HuH-7.5 (cell line): Measurements from ENCODE around the gene CGB2.

Source experiments
- DNase-seq: peaks from one replicate; pipeline ENCODE4 v3.0.0; 2011; ENCODE audit warnings: low spot score

Gene CGB2

DNA sequence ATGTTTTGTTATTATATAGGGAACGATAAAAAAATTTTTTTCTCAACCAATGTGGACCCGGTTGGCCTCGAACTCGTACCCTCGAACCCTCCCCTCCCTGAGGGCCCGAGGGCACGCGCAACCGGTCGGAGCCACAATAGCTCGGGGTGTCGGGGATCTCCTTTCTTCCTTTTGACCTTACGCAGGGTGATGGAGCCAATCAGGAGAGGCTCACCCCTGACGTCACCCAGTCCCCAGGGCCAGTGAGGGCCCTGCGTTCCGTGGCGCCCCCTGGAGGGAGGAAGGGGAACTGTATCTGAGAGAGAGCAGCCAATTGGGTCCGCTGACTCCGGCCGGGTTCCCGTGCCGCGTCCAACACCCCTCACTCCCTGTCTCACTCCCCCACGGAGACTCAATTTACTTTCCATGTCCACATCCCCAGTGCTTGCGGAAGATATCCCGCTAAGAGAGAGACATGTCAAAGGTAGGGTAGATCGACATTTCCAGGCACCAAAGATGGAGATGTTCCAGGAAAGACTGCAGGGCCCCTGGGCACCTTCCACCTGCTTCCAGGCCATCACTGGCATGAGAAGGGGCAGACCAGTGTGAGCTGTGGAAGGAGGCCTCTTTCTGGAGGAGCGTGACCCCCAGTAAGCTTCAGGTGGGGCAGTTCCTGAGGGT, at the start of gene CGB2:
CGB2 (plus strand) TSS at position 249 of the 660 bp plus-strand sequence; CDS start at position 455, 206 bp downstream.
- DNase-seq: peak; percentile 45

DNA sequence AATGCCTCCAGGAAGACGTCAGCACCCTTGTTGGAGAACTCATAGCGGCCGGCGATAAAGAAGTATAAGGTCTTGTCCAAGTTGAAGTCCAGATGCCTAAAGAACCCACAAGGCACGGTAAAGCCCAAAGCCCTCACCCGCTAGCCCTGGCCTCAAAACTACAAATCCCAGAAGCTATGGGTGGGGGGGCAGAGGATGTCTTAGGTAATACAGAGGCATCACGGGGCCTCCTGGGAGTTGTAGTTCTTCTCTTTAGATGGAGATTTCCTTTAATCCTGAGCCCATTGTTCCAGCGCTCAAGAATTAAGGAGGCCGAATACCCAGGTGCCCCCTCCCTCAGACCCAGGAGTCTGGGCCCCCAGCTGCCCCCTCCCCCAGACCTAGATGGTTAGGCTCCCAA, 49.4 kb upstream of the CGB2 start:
- DNase-seq: no peak

DNA sequence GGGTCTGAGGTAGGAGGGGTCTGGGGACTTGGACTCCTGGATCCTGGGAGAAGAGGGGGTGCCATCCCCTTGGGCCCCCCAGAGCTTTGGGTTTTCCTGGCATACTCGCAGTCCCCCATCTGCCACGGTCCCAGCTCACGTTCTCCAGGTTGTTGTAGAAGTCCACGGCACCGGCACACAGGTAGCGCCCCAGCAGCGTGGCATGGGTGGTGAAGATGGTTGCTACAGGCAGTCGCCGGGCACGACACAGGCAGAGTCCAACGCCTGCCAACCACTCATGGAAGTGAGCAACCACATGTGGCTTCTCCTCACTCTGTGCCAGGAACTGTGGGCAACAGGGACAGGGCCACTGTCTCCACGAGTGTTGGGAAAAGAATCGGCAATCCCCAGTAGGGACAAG, 46.0 kb upstream of the CGB2 start:
- no peak for DNase-seq

DNA sequence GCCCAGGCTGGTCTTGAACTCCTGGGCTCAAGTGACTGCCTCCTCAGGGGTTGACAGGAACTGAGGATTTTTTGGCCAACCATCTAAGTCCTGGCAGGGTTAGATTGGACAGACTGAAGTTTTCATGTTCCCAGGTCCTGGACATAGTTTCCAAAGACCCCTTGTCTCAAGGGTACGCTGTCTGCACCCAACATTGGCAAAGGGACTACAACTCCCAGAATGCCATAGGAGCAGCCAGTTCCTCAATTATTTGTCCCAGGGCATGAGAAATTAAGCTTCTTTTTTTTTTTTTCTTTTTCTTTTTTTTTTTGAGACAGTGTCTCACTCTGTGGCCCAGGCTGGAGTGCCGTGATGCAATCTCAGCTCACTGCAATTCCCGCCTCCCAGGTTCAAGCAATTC, 45.5 kb upstream of the CGB2 start:
- DNase-seq: no peak

DNA sequence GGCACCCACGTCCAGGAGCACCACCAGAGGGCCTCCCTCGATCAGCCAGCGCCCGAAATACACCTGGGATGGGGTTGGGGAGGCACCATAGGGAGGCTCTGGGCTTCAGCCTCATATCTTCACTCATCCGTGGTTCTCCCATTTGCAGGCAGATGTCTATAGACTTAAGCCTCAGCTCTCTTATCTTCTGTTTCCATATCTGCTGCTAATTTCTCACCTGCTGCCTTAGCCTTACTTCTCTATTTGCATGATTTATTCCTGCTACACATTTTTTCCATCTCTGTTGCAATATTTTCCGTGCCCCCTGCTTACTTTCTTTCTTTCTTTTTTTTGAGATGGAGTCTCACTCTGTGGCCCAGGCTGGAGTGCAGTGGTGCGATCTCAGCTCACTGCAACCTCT, 44.4 kb upstream of the CGB2 start:
- no peak for DNase-seq

DNA sequence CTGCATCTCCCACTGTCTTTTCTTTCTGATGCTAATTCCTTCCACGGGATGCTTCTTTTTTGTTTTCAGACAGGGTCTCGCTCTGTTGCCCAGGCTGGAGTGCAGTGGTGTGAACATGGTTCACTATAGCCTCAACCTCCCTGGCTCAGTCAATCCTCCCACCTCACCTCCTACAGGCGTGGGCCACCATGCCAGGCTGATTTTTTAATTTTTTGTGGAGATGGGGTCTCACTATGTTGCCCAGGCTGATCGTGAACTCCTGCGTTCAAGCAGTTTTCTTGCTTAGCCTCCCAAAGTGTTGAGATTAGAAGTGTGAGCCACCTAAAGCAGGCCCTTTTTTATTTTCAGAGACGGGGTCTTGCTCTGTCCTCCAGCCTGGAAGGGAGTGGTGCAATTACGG, 43.4 kb upstream of the CGB2 start:
- DNase-seq: no peak

DNA sequence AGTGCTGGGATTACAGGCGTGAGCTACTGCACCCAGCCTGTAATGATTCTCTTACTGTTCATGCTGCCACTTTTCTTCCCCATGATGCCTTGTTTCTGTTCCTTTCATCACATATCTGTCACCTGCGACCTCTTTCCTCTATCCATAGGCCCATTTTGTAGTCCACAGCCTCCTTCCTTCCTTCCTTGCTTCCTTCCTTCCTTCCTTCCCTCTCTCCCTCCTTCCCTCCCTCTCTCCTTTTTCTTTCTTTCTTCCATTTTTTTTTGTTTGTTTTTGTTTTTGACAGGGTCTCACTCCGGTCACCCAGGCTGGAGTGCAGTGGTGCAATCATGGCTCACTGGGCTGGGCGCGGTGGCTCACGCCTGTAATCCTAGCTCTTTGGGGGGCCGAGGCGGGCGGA, 42.8 kb upstream of the CGB2 start:
- DNase-seq: no peak

DNA sequence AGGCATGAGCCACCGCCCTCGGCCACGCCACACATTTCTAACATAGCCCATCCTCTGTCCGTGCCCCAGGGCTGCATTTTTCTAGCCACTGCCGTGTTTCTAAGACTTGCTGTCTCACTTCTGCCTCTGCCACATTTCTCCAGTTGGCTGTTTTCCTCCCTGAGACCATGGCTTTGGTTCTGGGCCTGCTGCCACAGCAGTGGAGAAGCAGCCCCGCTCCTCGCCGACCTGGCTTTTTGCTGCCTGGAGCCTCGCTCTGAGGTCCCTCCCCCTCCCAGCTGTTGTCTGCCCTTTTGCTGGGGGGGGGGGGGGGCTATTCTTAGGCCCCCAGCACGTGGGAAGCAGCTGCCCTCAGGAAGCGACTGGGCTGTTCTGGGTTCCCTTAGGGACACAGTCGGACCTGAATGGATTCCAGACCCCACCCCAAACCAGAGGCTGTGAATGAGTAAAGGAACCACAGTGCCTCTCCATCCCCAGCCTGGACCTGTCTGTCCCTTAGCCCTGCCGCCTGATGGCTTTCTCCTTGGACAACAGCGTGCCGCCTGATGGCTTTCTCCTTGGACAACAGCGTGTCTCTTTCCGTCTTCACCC, 41.9 kb upstream of the CGB2 start:
- DNase-seq: no peak

DNA sequence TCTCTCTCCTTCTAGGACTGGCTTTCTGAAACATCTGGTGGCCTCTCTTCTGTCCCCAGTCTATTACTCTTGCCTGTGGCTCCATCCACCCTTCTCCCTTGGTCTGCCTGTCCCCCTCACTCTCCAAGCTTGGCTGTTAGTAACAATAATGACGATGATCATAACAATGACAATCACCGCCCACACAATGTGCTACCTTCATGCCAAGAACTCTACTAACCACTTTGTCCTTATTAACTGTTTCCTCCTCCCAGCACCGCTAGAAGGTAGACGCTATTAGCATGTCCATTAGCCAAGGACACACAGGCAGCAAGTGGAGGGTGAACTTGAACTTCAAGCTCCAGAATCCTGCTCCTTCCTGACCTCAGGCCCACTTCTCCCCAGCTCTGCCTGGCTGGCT, 41.3 kb upstream of the CGB2 start:
- no peak for DNase-seq

DNA sequence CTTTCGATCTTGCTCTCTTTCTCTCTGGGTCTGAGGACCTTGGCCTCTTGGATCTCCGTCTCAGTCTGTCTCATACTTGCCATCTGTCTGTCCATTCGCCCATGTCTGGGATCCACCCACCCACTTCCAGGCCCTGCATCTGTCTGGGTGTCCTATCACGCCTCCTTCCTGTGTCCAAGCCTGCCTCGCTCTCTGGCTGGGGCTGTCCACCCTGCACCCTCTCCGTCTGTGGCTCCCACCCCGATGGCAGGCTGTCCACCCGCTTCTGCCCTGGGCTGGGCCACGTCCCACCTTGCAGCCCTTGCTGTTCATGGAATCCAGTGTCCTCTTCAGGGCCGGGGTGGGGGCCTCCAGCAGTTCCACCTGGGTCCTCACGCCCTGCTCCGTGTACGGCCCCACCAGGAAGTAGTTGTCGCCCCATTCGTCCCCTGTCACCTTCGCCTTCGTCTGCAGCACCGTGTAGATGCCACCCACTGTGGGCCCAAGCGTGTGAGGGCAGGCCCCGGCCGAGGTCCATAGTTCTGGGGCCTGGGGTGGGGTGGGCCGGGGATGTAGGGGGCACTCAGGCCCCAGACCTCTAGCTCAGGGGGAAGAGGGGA, 40.6 kb upstream of the CGB2 start:
- DNase-seq: no peak

DNA sequence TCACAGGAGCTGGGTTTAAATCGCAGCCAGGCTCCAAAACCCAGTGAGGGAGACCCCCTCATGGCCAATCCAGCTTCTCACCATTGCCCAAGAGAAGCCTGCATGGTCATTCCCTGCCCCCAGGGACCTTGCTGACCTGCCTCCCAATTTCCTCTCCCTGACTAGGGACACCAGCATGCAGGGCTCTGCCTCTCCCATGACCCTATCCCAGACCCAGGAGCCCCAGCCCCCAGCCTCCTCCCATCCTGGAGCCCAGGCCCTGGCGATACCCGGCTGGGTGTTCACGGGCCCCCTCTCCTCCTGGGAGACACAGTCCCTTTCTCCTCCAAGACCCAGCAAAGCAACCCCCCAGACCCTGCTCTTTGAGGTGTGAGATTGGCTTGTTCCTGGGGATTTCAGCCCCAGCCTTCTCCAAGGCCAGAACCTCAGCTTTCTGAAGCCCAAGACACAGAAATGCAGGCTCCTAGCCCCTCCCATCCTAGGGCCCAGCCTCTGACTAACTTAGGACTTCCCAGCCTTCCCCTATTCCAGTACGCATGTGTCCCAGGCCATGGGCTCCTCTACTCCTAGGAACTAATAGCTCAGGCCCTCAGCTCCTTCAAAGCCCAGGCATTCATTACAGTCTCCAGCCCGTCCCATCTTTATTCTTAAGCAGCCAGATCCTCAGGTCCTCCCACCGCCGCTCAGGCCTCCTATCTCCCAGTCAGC, 39.7 kb upstream of the CGB2 start:
- DNase-seq: peak; percentile 65

DNA sequence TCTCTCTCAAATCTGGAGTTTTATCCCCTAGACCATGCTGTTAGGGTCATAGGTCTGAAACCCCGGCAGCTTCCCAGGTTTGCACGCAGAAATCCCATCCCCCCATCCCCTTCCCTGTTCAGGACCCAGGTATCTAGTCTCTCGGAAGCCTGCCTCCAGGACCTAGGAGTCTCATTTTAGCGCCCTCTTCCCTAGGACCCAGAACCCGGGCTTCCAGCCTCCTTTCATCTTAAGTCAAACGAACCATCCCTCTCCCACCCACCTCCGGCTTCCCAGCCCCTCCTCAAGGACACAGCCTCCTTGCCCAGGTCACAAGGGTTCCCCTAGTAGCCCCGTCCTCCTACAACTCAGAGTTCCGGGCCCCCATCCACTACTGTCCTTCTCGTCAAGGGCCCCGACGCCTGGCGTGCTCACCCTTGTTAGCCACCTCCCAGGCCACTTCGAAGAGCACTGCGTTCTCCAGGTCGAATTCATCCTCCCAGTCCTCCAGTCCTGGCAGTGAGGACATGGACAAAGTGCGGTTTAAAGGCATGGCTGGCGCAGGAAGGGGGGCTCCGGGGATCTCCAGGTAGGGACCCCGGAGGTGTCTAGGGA, 39.0 kb upstream of the CGB2 start:
- no peak for DNase-seq

DNA sequence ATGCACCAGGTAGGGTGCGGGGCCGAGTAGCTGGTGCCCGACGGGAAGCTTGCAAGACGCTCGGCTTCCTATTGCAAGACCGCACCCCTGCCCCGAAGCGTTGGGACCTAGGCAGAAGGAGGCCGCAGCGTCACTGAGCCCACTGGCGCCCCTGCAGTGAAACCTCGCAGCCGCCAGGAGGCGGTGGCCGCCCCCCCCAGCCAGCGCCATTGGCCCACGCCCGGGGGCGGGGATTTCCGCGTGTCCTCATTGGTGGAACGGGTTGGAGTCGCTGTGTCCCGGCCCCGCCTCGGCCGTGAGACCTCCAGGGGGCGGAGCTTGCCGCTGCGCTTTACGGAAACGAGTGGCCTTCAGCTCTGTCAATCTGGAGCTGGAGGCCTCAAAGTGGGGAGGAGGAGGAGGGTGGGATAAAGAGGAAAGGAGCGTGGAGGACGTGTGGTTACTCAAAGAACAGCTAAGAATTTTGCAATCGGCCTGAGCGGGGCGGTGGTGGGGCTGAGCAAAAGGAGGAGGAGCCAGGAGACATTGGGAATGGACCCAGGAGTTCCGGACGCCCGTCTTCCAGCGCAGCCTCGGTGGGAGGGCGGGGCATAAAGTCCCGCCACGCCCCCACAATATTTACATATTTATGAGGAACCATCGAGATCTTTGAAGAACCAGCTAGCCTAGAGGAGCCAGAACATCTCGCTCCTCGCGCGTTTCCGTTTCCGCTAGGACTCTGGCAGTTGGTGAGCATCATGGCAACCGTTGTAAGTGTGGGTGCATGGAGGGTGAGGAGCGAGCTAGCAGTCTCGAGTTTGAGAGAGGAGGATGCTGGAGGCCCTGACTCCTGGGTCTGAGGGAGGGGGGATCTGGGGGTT, 38.3 kb upstream of the CGB2 start, which contains the start of the genes GYS1 and RUVBL2:
GYS1 (minus strand) TSS at position 135 of the 860 bp plus-strand sequence. CDS start 197 bp downstream, outside the sequence.
RUVBL2 (plus strand) TSS at position 713 of the 860 bp plus-strand sequence; CDS start at position 738, 25 bp downstream.
- DNase-seq: peak; percentile 98

DNA sequence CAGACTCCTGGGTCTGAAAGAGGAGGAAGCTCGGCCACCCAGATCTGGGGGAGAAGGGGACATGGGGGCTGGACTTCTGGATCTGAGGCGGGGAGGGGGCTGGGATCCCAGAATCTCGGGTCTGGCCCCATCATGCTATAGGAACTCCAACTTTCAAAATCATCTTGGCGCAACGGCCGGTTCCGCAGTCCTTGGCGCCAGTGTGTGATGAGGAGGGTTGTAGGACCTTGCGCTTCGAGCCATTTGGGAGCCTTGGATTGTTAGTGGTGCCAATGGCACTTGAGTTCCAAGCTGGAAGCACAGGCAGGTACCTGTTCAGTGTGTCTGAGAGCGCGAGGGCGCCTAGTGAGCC, 37.7 kb upstream of the CGB2 start:
- DNase-seq: no peak

DNA sequence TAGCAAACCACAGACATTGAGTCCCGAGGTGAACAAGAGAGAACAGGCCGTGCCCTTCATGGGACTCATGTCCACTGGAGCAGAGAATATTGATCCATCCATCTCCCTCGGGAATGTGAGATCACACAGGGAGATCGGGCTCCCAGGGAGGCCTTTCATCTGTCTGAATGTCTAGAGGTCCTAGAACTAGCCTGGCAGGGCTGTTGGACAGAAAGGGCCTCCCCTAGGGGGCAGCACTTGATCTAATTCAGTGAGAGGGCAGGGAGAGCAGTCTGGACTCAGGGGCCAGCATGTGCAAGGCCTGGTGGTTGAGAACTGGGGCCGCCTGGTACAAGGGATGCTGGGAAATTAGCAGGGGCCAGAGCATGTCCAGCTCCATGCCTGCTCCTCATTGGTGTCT, 33.7 kb upstream of the CGB2 start:
- peak; percentile 76 for DNase-seq

DNA sequence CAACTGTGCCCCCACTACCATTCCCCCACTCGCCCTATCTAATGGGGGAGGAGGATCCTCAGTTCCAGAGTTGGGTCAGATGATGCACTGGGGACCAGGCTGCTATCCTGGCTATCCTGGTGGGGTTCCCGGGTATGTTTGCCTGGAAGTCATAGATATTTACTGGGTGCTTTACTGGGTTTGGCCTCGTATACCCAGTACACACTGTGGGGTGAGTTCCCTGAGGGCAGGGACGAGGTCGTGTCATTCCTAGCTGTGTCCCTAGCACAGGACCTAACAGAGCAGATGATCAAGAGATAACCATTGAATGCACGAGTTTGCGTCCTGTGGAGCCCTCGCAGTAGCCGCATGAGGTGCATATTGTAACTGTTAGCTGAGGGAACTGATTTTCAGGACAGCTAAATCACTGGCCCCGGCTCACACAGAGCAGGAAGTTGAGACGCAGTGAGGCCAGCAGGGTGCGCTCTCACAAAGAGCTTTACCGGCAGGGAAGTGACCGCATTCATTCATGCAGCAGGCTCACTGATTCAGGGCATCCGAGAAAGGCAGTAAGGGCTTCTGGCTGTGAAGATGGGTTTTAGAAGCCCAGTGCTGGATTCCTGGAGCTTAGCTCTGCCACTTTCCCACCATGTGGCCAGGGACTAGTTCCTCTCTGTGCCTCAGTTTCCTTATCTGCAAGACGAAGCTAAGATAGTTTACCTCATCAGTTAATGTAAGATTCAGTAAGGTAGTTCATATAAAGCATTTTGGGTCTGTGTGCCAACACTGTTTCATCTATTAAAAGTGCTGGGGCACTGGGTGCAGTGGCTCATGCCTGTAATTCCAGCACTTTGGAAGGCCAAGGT, 32.0 kb upstream of the CGB2 start:
- peak; percentile 68 for DNase-seq

DNA sequence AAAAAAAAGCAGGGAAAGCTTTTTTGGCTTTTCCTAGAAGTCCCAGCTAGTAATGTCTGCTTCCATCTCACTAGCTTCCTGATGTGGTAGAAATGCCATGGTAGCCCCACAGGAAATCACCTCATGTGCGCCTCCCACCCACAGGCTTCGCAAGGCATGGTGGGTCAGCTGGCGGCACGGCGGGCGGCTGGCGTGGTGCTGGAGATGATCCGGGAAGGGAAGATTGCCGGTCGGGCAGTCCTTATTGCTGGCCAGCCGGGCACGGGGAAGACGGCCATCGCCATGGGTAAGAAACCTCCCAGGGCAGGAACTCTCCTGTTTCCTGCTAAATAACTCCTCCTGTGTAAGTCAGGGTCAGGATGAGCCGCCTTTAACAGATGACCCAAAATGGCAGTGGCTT, 27.6 kb upstream of the CGB2 start:
- no peak for DNase-seq

DNA sequence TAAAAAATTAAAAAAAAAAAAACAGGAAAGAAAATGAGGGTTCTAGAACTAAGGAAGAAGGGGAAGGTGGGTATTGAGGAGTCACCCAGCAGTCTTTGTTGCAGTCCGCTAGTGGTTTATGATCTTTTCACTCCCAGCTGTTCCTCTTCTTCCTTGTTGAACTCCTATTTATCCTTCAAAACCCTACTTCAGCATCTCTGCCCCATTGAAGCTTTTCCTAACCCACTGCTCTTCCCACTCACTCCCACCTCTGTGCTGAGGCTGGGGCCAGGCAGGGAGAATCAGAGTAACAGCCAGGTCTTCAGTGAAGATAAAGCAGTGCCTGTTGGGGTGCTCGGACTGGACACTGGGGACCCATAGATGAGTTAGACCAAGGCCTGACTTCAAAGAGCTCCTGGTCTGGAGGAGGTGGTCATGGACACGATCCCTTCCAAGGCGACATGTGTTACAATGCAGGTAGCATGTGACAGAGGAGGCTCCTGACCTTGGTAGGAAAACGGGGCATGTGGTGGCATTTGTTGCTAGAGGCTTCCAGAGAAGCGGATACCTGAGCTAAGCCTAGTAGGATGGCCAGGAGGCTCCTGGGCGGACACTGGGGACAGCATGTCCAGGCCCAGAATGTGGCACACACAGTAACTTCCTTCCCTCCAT, 26.6 kb upstream of the CGB2 start:
- DNase-seq: no peak

DNA sequence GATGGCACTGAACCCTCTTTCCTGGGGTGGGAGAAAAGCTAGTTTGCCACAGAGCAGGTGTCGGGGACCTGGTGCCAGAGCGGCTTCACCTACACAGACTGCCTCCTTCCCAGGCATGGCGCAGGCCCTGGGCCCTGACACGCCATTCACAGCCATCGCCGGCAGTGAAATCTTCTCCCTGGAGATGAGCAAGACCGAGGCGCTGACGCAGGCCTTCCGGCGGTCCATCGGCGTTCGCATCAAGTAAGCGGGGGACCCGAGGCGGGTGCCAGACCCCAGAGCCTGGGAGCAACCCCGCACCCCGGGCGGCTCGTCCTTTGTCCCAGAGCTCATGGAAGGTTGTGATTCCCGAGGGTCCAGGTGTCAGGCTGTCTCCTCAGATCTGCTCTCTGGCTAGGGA, 24.8 kb upstream of the CGB2 start:
- no peak for DNase-seq

DNA sequence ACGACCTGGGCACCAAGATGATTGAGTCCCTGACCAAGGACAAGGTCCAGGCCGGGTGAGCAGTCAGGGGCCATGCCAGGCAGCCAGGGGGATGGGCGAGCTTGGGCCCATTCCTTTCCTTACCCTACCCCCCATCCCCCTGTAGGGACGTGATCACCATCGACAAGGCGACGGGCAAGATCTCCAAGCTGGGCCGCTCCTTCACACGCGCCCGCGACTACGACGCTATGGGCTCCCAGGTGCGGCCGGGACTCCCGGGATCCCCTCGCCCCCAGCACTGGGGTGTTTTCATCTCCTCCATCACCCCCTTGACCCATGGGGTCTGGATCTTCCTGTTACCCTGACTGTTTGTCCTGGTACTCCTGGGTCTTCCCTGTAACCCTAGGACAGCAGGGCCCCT, 21.9 kb upstream of the CGB2 start:
- no peak for DNase-seq
